ENCODE measurements around the gene DDX10.

DDX10 gene

GRCh38 chr11:108857382-108857781 is 192.5 kb downstream of the DDX10 start:
- Histone ChIP-seq H2BK15ac (ENCODE audit: low read length) (no peak overlapping the region), H2BK120ac (ENCODE audit: low read depth, low read length) (no peak overlapping the region), H3K4me2 (ENCODE audit: insufficient read depth, low read length, poor library complexity, severe bottlenecking) (no peak overlapping the region), H3K36me3 (replicated peaks in 1 of 2; ENCODE audit: control insufficient read depth in 2 of 2, insufficient read depth in 2 of 2, low read length in 2 of 2) (peaks cover 0 to 3% of the 10 kb centered on the region in 2 donors), H4K8ac (ENCODE audit: low read depth, low read length) (no peak overlapping the region), H3K79me1 (ENCODE audit: low read depth, low read length) (no peaks in the 10 kb centered on the region), H2AFZ (ENCODE audit: low read length) (no peak overlapping the region), H4K91ac (ENCODE audit: low read depth, low read length, poor library complexity) (no peak overlapping the region), H3K4me1 (ENCODE audit: control insufficient read depth in 2 of 2, insufficient read depth in 1 of 2, low read depth in 1 of 2, low read length in 2 of 2) (peaks cover 0 to 8% of the 10 kb centered on the region in 2 donors), H3K9ac (ENCODE audit: low read depth, low read length, poor library complexity) (no peak overlapping the region), H3K14ac (ENCODE audit: low read length) (no peak overlapping the region), H3K4ac (ENCODE audit: low read length) (no peak overlapping the region), H2BK5ac (ENCODE audit: low read length) (no peak overlapping the region), H2AK5ac (ENCODE audit: low read depth, low read length) (no peak overlapping the region), H3K23ac (ENCODE audit: low read depth, low read length, poor library complexity) (no peak overlapping the region), H3K9me3 (replicated peaks in 1 of 2; ENCODE audit: control insufficient read depth in 2 of 2, insufficient read depth in 1 of 2, low read depth in 1 of 2, low read length in 2 of 2) (no peaks in the 10 kb centered on the region), H3K18ac (ENCODE audit: low read length) (no peak overlapping the region), H3K27ac (replicated peaks; ENCODE audit: low read length) (no peak overlapping the region), H3K27me3 (ENCODE audit: control insufficient read depth in 3 of 3, insufficient read depth in 3 of 3, low read depth in 1 of 3, low read length in 3 of 3) (no peaks in the 10 kb centered on the region), H2BK12ac (ENCODE audit: low read length) (no peak overlapping the region), H3K4me3 (ENCODE audit: low read length in 2 of 2) (no peak overlapping the region)
- WGBS, 2 donors (ENCODE audit: extremely low coverage in 2 of 2, insufficient read length in 2 of 2, insufficient replicate concordance in 1 of 2) = no CpG with 5 or more reads among the region's 5 CpGs
- DNase-seq (ENCODE audit: low spot score) = no peak

GRCh38 chr11:108858622-108859021 is 193.8 kb downstream of the DDX10 start:
- Histone ChIP-seq H2BK5ac (ENCODE audit: low read length) (no peak overlapping the region), H3K9ac (ENCODE audit: low read depth, low read length, poor library complexity) (no peak overlapping the region), H4K8ac (ENCODE audit: low read depth, low read length) (no peak overlapping the region), H3K4me3 (ENCODE audit: low read length in 2 of 2) (no peak overlapping the region), H3K14ac (ENCODE audit: low read length) (no peak overlapping the region), H3K79me1 (ENCODE audit: low read depth, low read length) (no peaks in the 10 kb centered on the region), H2AK5ac (ENCODE audit: low read depth, low read length) (no peak overlapping the region), H3K36me3 (replicated peaks in 1 of 2; ENCODE audit: control insufficient read depth in 2 of 2, insufficient read depth in 2 of 2, low read length in 2 of 2) (no peaks in the 10 kb centered on the region), H2BK120ac (ENCODE audit: low read depth, low read length) (no peak overlapping the region), H3K23ac (ENCODE audit: low read depth, low read length, poor library complexity) (no peak overlapping the region), H2AFZ (ENCODE audit: low read length) (no peak overlapping the region), H3K9me3 (replicated peaks in 1 of 2; ENCODE audit: control insufficient read depth in 2 of 2, insufficient read depth in 1 of 2, low read depth in 1 of 2, low read length in 2 of 2) (no peaks in the 10 kb centered on the region), H3K4ac (ENCODE audit: low read length) (no peak overlapping the region), H3K27me3 (ENCODE audit: control insufficient read depth in 3 of 3, insufficient read depth in 3 of 3, low read depth in 1 of 3, low read length in 3 of 3) (no peaks in the 10 kb centered on the region), H3K4me1 (ENCODE audit: control insufficient read depth in 2 of 2, insufficient read depth in 1 of 2, low read depth in 1 of 2, low read length in 2 of 2) (peaks cover 0 to 5% of the 10 kb centered on the region in 2 donors), H3K27ac (replicated peaks; ENCODE audit: low read length) (no peak overlapping the region), H2BK15ac (ENCODE audit: low read length) (no peak overlapping the region), H3K4me2 (ENCODE audit: insufficient read depth, low read length, poor library complexity, severe bottlenecking) (no peak overlapping the region), H3K18ac (ENCODE audit: low read length) (no peak overlapping the region), H2BK12ac (ENCODE audit: low read length) (no peak overlapping the region), H4K91ac (ENCODE audit: low read depth, low read length, poor library complexity) (no peak overlapping the region)
- whole genome bisulfite sequencing, 2 donors (ENCODE audit: extremely low coverage in 2 of 2, insufficient read length in 2 of 2, insufficient replicate concordance in 1 of 2) = no CpG with 5 or more reads among the region's 3 CpGs
- no peak for DNase-seq (ENCODE audit: low spot score)

GRCh38 chr11:108859510-108859909 is 194.6 kb downstream of the DDX10 start:
- Histone ChIP-seq H3K27me3 (ENCODE audit: control insufficient read depth in 3 of 3, insufficient read depth in 3 of 3, low read depth in 1 of 3, low read length in 3 of 3) (no peaks in the 10 kb centered on the region), H3K18ac (ENCODE audit: low read length) (no peak overlapping the region), H2BK15ac (ENCODE audit: low read length) (no peak overlapping the region), H3K14ac (ENCODE audit: low read length) (no peak overlapping the region), H3K4ac (ENCODE audit: low read length) (no peak overlapping the region), H3K9ac (ENCODE audit: low read depth, low read length, poor library complexity) (no peak overlapping the region), H2BK12ac (ENCODE audit: low read length) (no peak overlapping the region), H2BK120ac (ENCODE audit: low read depth, low read length) (no peak overlapping the region), H3K27ac (replicated peaks; ENCODE audit: low read length) (no peak overlapping the region), H2AK5ac (ENCODE audit: low read depth, low read length) (no peak overlapping the region), H3K9me3 (replicated peaks in 1 of 2; ENCODE audit: control insufficient read depth in 2 of 2, insufficient read depth in 1 of 2, low read depth in 1 of 2, low read length in 2 of 2) (no peaks in the 10 kb centered on the region), H2AFZ (ENCODE audit: low read length) (no peak overlapping the region), H3K4me3 (ENCODE audit: low read length in 2 of 2) (no peak overlapping the region), H3K79me1 (ENCODE audit: low read depth, low read length) (no peaks in the 10 kb centered on the region), H3K4me1 (ENCODE audit: control insufficient read depth in 2 of 2, insufficient read depth in 1 of 2, low read depth in 1 of 2, low read length in 2 of 2) (no peaks in the 10 kb centered on the region), H4K91ac (ENCODE audit: low read depth, low read length, poor library complexity) (no peak overlapping the region), H4K8ac (ENCODE audit: low read depth, low read length) (no peak overlapping the region), H3K4me2 (ENCODE audit: insufficient read depth, low read length, poor library complexity, severe bottlenecking) (no peak overlapping the region), H2BK5ac (ENCODE audit: low read length) (no peak overlapping the region), H3K23ac (ENCODE audit: low read depth, low read length, poor library complexity) (no peak overlapping the region), H3K36me3 (replicated peaks in 1 of 2; ENCODE audit: control insufficient read depth in 2 of 2, insufficient read depth in 2 of 2, low read length in 2 of 2) (no peaks in the 10 kb centered on the region)
- WGBS, 2 donors (ENCODE audit: extremely low coverage in 2 of 2, insufficient read length in 2 of 2, insufficient replicate concordance in 1 of 2) = no CpG with 5 or more reads among the region's 1 CpG
- DNase-seq (ENCODE audit: low spot score) = no peak

GRCh38 chr11:108863528-108863927 is 198.7 kb downstream of the DDX10 start:
- Histone ChIP-seq H2AFZ (ENCODE audit: low read length) (no peak overlapping the region), H3K27me3 (ENCODE audit: control insufficient read depth in 3 of 3, insufficient read depth in 3 of 3, low read depth in 1 of 3, low read length in 3 of 3) (no peaks in the 10 kb centered on the region), H3K4me2 (ENCODE audit: insufficient read depth, low read length, poor library complexity, severe bottlenecking) (no peak overlapping the region), H4K8ac (ENCODE audit: low read depth, low read length) (no peak overlapping the region), H3K36me3 (replicated peaks in 1 of 2; ENCODE audit: control insufficient read depth in 2 of 2, insufficient read depth in 2 of 2, low read length in 2 of 2) (no peaks in the 10 kb centered on the region), H3K4me3 (ENCODE audit: low read length in 2 of 2) (no peak overlapping the region), H3K4me1 (ENCODE audit: control insufficient read depth in 2 of 2, insufficient read depth in 1 of 2, low read depth in 1 of 2, low read length in 2 of 2) (no peaks in the 10 kb centered on the region), H4K91ac (ENCODE audit: low read depth, low read length, poor library complexity) (no peak overlapping the region), H2BK5ac (ENCODE audit: low read length) (no peak overlapping the region), H3K9ac (ENCODE audit: low read depth, low read length, poor library complexity) (no peak overlapping the region), H3K79me1 (ENCODE audit: low read depth, low read length) (peaks cover 2% of the 10 kb centered on the region), H3K14ac (ENCODE audit: low read length) (no peak overlapping the region), H2BK15ac (ENCODE audit: low read length) (no peak overlapping the region), H2BK120ac (ENCODE audit: low read depth, low read length) (no peak overlapping the region), H3K27ac (replicated peaks; ENCODE audit: low read length) (no peak overlapping the region), H3K4ac (ENCODE audit: low read length) (no peak overlapping the region), H3K18ac (ENCODE audit: low read length) (no peak overlapping the region), H2AK5ac (ENCODE audit: low read depth, low read length) (no peak overlapping the region), H2BK12ac (ENCODE audit: low read length) (no peak overlapping the region), H3K9me3 (replicated peaks in 1 of 2; ENCODE audit: control insufficient read depth in 2 of 2, insufficient read depth in 1 of 2, low read depth in 1 of 2, low read length in 2 of 2) (no peaks in the 10 kb centered on the region), H3K23ac (ENCODE audit: low read depth, low read length, poor library complexity) (no peak overlapping the region)
- no peak for DNase-seq (ENCODE audit: low spot score)
- no CpG with 5 or more reads among the region's 1 CpG for WGBS, 2 donors (ENCODE audit: extremely low coverage in 2 of 2, insufficient read length in 2 of 2, insufficient replicate concordance in 1 of 2)

Data from neuronal stem cell (in vitro differentiated cells).